HFFc6 (cell line): ENCODE data around the gene SPACA4. TPM values are rescaled to one million over a fixed set of nuclear protein-coding genes. Genes with fewer than 3 reads are reported as not detected.

Experiments used
- DNase-seq: peaks from one replicate; pipeline ENCODE4 v3.0.0-alpha.2; 2018
- H3K27ac Mint-ChIP-seq: 2 replicates; pipeline ENCODE4 v1.8.0; 2020; ENCODE audit warnings: mild to moderate bottlenecking, mixed read lengths
- H3K27me3 Mint-ChIP-seq: 2 replicates; pipeline ENCODE4 v1.8.0; 2021; ENCODE audit warnings: mild to moderate bottlenecking, moderate library complexity, mixed read lengths; ENCODE audit not compliant: insufficient read depth
- H3K36me3 Mint-ChIP-seq: 2 replicates; pipeline ENCODE4 v1.8.0; 2021; ENCODE audit warnings: low read depth, mixed read lengths
- H3K4me1 Mint-ChIP-seq: 2 replicates; pipeline ENCODE4 v1.8.0; 2020; ENCODE audit warnings: low read depth, mixed read lengths
- H3K4me3 Mint-ChIP-seq: 2 replicates; pipeline ENCODE4 v1.8.0; 2020; ENCODE audit warnings: mild to moderate bottlenecking, moderate library complexity, mixed read lengths
- H3K9me3 Mint-ChIP-seq: 2 replicates; pipeline ENCODE4 v1.8.0; 2020; ENCODE audit warnings: mild to moderate bottlenecking, mixed read lengths
- total RNA-seq, 6 experiments: library from RNA; stranded (reverse); fragmentation: NEBNext Ultra II Directional; extraction: Animal tissue kit (Norgen Biotek cat#: 25700); gene quantifications; 2 replicates in 1 of 6; 3 replicates in 5 of 6; pipeline ENCODE4 v1.2.3, GENCODE V29; 2021
- TF ChIP-seq, protein P1 (sequence below): fragments of 200-600 bp; sonication (generic); IDR thresholded peaks from 2 replicates; pipeline ENCODE4 v1.5.0; 2021; ENCODE audit warnings: antibody characterized with exemption, mild to moderate bottlenecking

SPACA4 gene
- total RNA-seq, 6 experiments from 2014 or later, result not detected

DNA sequence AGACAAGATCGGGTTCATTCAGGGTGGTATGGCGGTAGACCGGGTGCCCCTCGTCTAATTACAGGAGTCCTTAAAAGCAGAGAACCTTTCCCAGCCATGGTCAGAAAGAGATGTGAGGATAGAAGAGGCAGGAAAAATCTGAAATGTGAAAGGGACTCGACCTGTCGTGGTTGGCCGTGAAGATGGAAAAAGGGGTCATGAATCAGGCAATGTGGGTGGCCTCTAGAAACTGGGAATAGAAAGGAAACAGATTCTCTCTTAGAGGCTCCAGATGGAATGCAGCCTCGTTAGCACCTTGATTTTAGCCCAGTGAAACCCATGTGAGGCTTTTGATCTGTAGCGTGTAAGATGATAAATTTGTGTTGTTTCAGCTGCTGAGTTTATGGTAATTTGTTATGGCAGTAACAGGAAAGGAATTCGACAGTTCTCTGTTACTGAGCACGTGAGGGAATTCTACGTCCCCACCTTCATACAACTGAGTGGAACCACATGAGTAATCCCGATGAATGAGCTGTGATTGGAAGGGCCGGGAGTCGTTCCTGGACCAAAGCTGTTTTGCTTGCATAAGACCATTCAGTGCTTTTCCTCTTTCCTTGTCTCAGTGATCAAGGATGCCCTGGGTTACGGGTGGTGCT lies 50.4 kb downstream of the SPACA4 start:
- peak; percentile 87 for DNase-seq
- Mint-ChIP-seq H3K4me3 (peak overlapping the region; percentile 22), H3K36me3 (no peaks in the 10 kb centered on the region), H3K9me3 (no peaks in the 10 kb centered on the region), H3K27ac (peak overlapping the region; percentile 57), H3K27me3 (no peaks in the 10 kb centered on the region; the same call in 1 of the 2 replicates), H3K4me1 (peaks cover 20% of the 10 kb centered on the region)
- TF ChIP-seq, protein P1, sequence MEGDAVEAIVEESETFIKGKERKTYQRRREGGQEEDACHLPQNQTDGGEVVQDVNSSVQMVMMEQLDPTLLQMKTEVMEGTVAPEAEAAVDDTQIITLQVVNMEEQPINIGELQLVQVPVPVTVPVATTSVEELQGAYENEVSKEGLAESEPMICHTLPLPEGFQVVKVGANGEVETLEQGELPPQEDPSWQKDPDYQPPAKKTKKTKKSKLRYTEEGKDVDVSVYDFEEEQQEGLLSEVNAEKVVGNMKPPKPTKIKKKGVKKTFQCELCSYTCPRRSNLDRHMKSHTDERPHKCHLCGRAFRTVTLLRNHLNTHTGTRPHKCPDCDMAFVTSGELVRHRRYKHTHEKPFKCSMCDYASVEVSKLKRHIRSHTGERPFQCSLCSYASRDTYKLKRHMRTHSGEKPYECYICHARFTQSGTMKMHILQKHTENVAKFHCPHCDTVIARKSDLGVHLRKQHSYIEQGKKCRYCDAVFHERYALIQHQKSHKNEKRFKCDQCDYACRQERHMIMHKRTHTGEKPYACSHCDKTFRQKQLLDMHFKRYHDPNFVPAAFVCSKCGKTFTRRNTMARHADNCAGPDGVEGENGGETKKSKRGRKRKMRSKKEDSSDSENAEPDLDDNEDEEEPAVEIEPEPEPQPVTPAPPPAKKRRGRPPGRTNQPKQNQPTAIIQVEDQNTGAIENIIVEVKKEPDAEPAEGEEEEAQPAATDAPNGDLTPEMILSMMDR, result no peak

Other genes starting within 250 kb of the SPACA4 start
- 1 to 10 TPM; 5.9 to 9.7 (median 7.7) TPM for gene TMEM143, start 242.8 kb upstream of the SPACA4 start, total RNA-seq
- gene SYNGR4, start 242.4 kb upstream of the SPACA4 start, total RNA-seq, result not detected
- gene KDELR1, start 215.2 kb upstream of the SPACA4 start, total RNA-seq, result 100 to 1,000 TPM; 354 to 455 (median 395) TPM
- gene GRIN2D, start 213.1 kb upstream of the SPACA4 start, total RNA-seq, result 1 to 10 TPM; 2.8 to 4.4 (median 3.1) TPM
- gene GRWD1, start 160.8 kb upstream of the SPACA4 start, total RNA-seq, result 10 to 100 TPM; 36.2 to 53.5 (median 41.7) TPM
- gene KCNJ14, start 151.2 kb upstream of the SPACA4 start, total RNA-seq, result under 1 TPM; 0.33 to 0.90 (median 0.51) TPM
- 10 to 100 TPM; 46.2 to 49.5 (median 47.1) TPM for gene CYTH2, start 137.4 kb upstream of the SPACA4 start, total RNA-seq
- gene LMTK3, start 94.9 kb upstream of the SPACA4 start, total RNA-seq, result under 1 TPM; 0.21 to 0.88 (median 0.60) TPM
- under 1 TPM in 1 of 6 experiments, not detected in 5; 0.33 TPM for gene SULT2B1, start 54.6 kb upstream of the SPACA4 start, total RNA-seq
- under 1 TPM; 0.23 to 0.99 (median 0.54) TPM for gene FAM83E, start 8.3 kb downstream of the SPACA4 start, total RNA-seq
- gene RPL18, start 12.4 kb downstream of the SPACA4 start, total RNA-seq, result 1,000 to 10,000 TPM; 1,359 to 1,448 (median 1,407) TPM
- gene SPHK2, start 12.8 kb downstream of the SPACA4 start, total RNA-seq, result 10 to 100 TPM; 20.1 to 34.0 (median 23.4) TPM
- gene DBP, start 30.6 kb downstream of the SPACA4 start, total RNA-seq, result 1 to 10 TPM; 3.8 to 5.7 (median 4.4) TPM
- gene CA11, start 39.4 kb downstream of the SPACA4 start, total RNA-seq, result 1 to 10 TPM in 4 of 6 experiments, under 1 TPM in 2; 0.53 to 2.5 (median 1.4) TPM
- gene NTN5, start 66.3 kb downstream of the SPACA4 start, total RNA-seq, result under 1 TPM in 4 of 6 experiments, not detected in 2; 0.12 to 0.23 (median 0.18) TPM
- not detected for gene FUT2, start 89.2 kb downstream of the SPACA4 start, total RNA-seq
- 1 to 10 TPM; 2.7 to 4.5 (median 3.0) TPM for gene MAMSTR, start 113.0 kb downstream of the SPACA4 start, total RNA-seq
- under 1 TPM in 1 of 6 experiments, not detected in 5; 0.07 TPM for gene RASIP1, start 133.9 kb downstream of the SPACA4 start, total RNA-seq
- gene IZUMO1, start 140.2 kb downstream of the SPACA4 start, total RNA-seq, result not detected
- under 1 TPM in 3 of 6 experiments, not detected in 3; 0.05 to 0.06 (median 0.05) TPM for gene FUT1, start 145.9 kb downstream of the SPACA4 start, total RNA-seq
- not detected for gene FGF21, start 148.8 kb downstream of the SPACA4 start, total RNA-seq
- gene BCAT2, start 204.3 kb downstream of the SPACA4 start, total RNA-seq, result 10 to 100 TPM; 31.3 to 41.2 (median 34.0) TPM
- 1 to 10 TPM; 2.9 to 10.0 (median 8.9) TPM for gene HSD17B14, start 229.7 kb downstream of the SPACA4 start, total RNA-seq